K562 (cell line): ENCODE data around the gene DMAC2. TPM values are rescaled to one million over a fixed set of nuclear protein-coding genes. Genes with fewer than 3 reads are reported as not detected.

ENCODE experiments used
- ATAC-seq: fragments of 200-7000 bp; cut with Tn5 transposase; 3 replicates; pipeline ENCODE4 v1.9.1; 2020; ENCODE audit warnings: moderate library complexity
- BruUV-seq: library from RNA; stranded (reverse); fragments of 400-500 nt; replicated peaks from 2 replicates; lab custom pipeline; 2021; lab: Mats Ljungman, UMichigan
- CTCF ChIA-PET: fragments of 300-600 bp; formaldehyde crosslinking; extraction: SDS; loops from one replicate; lab custom pipeline; 2021; ENCODE audit warnings: low intra/inter-chr PET ratio; lab: Yijun Ruan, JAX
- POLR2A ChIA-PET: fragments of 300-600, 350-650 bp; sonication (Branson Sonifier 250); formaldehyde crosslinking; extraction: SDS; loops from one replicate; lab custom pipeline; 2021; ENCODE audit warnings: antibody characterized with exemption, inconsistent platforms; lab: Yijun Ruan, JAX
- DNase-seq, 4 experiments: peaks; one replicate each; pipeline versions ENCODE4 v3.0.0 to v3.0.0-alpha.2; 2011 to 2018; ENCODE audit warnings: low spot score in 3 of 4, mixed read lengths in 3 of 4; ENCODE audit errors: extremely low read depth in 1 of 4
- FAIRE-seq: peaks from 2 replicates; lab custom pipeline; 2011; peaks lifted over from hg19 to GRCh38; lab: Jason Lieb, UNC
- H2AFZ ChIP-seq: 2 replicates; pipeline ENCODE4 v1.6.0; 2011; ENCODE audit warnings: low read depth, low read length, control low read depth, inconsistent platforms
- H3K27ac ChIP-seq: fragments of 200-600 bp; 3 replicates; pipeline ENCODE4 v1.8.0; 2011; ENCODE audit warnings: low read depth, mild to moderate bottlenecking, control low read depth, inconsistent platforms, low read length, moderate library complexity, mixed read lengths; ENCODE audit errors: extremely low read depth
- H3K27me3 ChIP-seq, 2 experiments: fragments of 300-600 bp in 1 of 2; 2 replicates in 1 of 2; 3 replicates in 1 of 2; pipeline versions ENCODE4 v1.6.0 to v1.8.0; 2011; ENCODE audit warnings: inconsistent platforms in 2 of 2, low read length in 2 of 2, mild to moderate bottlenecking in 1 of 2, mixed read lengths in 1 of 2, moderate library complexity in 1 of 2; ENCODE audit not compliant: control insufficient read depth in 2 of 2, insufficient read depth in 2 of 2
- H3K36me3 ChIP-seq: fragments of 300-600 bp; 3 replicates; pipeline ENCODE4 v1.8.0; 2011; ENCODE audit warnings: mild to moderate bottlenecking, low read length, inconsistent platforms; ENCODE audit not compliant: control insufficient read depth, insufficient read depth
- H3K4me1 ChIP-seq, 2 experiments: fragments of 200-600 bp in 1 of 2; replicated peaks in 1 of 2; 2 replicates in 1 of 2; 3 replicates in 1 of 2; pipeline versions ENCODE4 v1.5.1 to v1.8.0; 2011; ENCODE audit warnings: inconsistent platforms in 2 of 2, low read length in 2 of 2, mild to moderate bottlenecking in 1 of 2, mixed read lengths in 1 of 2, moderate library complexity in 1 of 2; ENCODE audit not compliant: control insufficient read depth in 2 of 2, insufficient read depth in 2 of 2
- H3K4me2 ChIP-seq: 2 replicates; pipeline ENCODE4 v1.6.1; 2011; ENCODE audit warnings: low read length, control low read depth, inconsistent platforms, mixed read lengths; ENCODE audit not compliant: insufficient read depth
- H3K4me3 ChIP-seq: fragments of 200-600 bp; sonication (generic), shearing (Covaris generic); 2 replicates; pipeline ENCODE4 v1.5.1; 2016; ENCODE audit warnings: control low read depth, inconsistent platforms
- H3K79me2 ChIP-seq: fragments of 200-600 bp; 3 replicates; pipeline ENCODE4 v1.8.0; 2011; ENCODE audit warnings: low read length, inconsistent platforms; ENCODE audit not compliant: control insufficient read depth, insufficient read depth
- H3K9ac ChIP-seq, 2 experiments: 2 replicates each; pipeline versions ENCODE4 v1.6.0 to v1.6.1; 2011; ENCODE audit warnings: low read depth in 2 of 2, low read length in 2 of 2, control low read depth in 1 of 2, inconsistent platforms in 1 of 2, mild to moderate bottlenecking in 1 of 2, mixed read lengths in 1 of 2; ENCODE audit not compliant: insufficient read depth in 1 of 2
- H3K9me1 ChIP-seq: one replicate; pipeline ENCODE4 v1.6.0; 2011; ENCODE audit warnings: inconsistent platforms, mild to moderate bottlenecking, low read length, moderate library complexity; ENCODE audit not compliant: control insufficient read depth, insufficient read depth
- H3K9me3 ChIP-seq: replicated peaks from 2 replicates; pipeline ENCODE4 v1.5.1; 2011; ENCODE audit warnings: low read depth, low read length, inconsistent platforms; ENCODE audit not compliant: control insufficient read depth, insufficient read depth
- H4K20me1 ChIP-seq: replicated peaks from 2 replicates; pipeline ENCODE4 v1.6.1; 2011; ENCODE audit warnings: low read length, inconsistent platforms, mixed read lengths; ENCODE audit not compliant: control insufficient read depth, insufficient read depth
- RBM39 ChIP-seq: fragments of 200-400 bp; formaldehyde crosslinking; optimal IDR thresholded peaks from 2 replicates; pipeline ENCODE3; 2018; ENCODE audit warnings: low read depth, low read length
- ZNF263 ChIP-seq: sonication (generic); formaldehyde crosslinking; IDR thresholded peaks from 2 replicates; pipeline ENCODE4 v1.8.0; 2022; ENCODE audit warnings: mild to moderate bottlenecking, missing genetic modification reagents, borderline replicate concordance
- WGBS: fragments of 100-300 bp; shearing (Covaris generic); methylation state at CpG from one replicate; pipeline ENCODE4 v1.1.6; 2016; ENCODE audit warnings: low coverage, mixed read lengths; ENCODE audit not compliant: insufficient coverage; ENCODE audit errors: missing lambda C conversion rate; 5-methylcytosine and 5-hydroxymethylcytosine counted together
- in situ Hi-C: fragments of 300-500 bp; cut with MboI; formaldehyde crosslinking; loops from 4 replicates; pipeline ENCODE4 v1.15.0; 2018; ENCODE audit warnings: inconsistent platforms, mixed read lengths
- intact Hi-C: fragments of 100-400 bp; cut with micrococcal nuclease; formaldehyde crosslinking; loops from 2 replicates; pipeline ENCODE4 v1.14.2; 2022
- polyA plus RNA-seq, 8 experiments: library from polyadenylated mRNA; depleted of rRNA in 4 of 8; stranded (reverse) in 5 of 8; unstranded in 3 of 8; fragments of >200 nt; fragmentation: Nextera tagmentation in 2 of 8; fragmentation: Illumina TruSeq in 1 of 8; extraction: Ambion mirVana in 2 of 8; extraction: Trizol in 1 of 8; gene quantifications; 2 replicates each; pipeline versions ENCODE4 v1.2.1 to v1.2.3, GENCODE V29; 2011 to 2014; ENCODE audit warnings: inconsistent platforms in 1 of 8, missing spikeins in 1 of 8
- total RNA-seq, 7 experiments: library from RNA; depleted of rRNA in 6 of 7; stranded (reverse); fragments of >200 nt in 6 of 7; fragmentation: Illumina TruSeq in 2 of 7; extraction: Trizol in 2 of 7; gene quantifications; 2 replicates each; pipeline versions ENCODE4 v1.2.1 to v1.2.3, GENCODE V29; 2011 to 2021; ENCODE audit warnings: low replicate concordance in 1 of 7

The DMAC2 gene
- total and polyA plus RNA-seq, 9 of the 15 experiments (the other 6 are each of a cell fraction or from before 2014, with no cell fraction given), result 12.9 to 61.2 (median 43.1) TPM

DNA sequence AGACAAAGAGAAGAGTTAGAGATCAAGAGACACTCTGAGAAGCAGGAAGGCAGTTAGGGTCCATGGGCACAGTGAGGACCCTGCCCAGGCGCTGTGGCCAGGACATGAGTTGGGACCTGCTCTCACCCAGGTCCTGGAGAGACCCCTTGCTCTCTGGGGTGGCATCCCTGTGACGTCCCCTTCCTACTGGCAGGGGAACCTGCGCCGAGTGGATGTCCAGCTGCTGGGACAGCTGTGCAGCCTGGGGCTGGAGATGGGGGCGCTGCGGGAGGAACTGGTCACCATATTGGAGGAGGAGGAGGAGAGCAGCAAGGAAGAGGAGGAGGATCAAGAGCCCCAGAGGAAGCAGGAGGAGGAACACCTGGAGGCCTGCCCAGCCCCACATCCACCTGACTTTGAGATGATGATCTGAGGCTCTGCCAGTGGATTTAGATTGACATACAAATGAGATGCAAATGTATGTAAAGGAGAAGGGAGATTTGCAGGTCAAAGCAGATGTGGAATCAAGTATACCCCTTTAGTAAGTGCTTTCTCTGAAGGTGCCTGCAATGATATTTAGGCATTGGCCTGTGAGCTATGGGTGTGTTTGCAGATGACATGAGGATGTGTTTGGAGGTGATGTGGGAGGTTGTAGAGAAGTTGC is 4.2 kb upstream of the DMAC2 start:
- ChIA-PET POLR2A (interaction anchor here (0.7 kb wide), 1 partner anchor 13 kb away, joined by 3 read pairs; no protein-coding TSS in a partner anchor), CTCF (interaction anchor here (1.0 kb wide), 1 partner anchor 136 kb away, joined by 3 read pairs; no protein-coding TSS in a partner anchor)
- peak overlapping the region; percentile 71; the same call in 1 of the 2 replicates for H2AFZ ChIP-seq
- ATAC-seq (no peak), FAIRE-seq (no peak), DNase-seq (peak in 2 of 4 experiments; percentile 3 to 13)
- H3K4me1 ChIP-seq, result peaks cover 4 to 17% of the 10 kb centered on the region in 2 experiments; a peak in 4 of 5 replicates
- H3K27ac ChIP-seq, result no peak overlapping the region
- 0 out of 4 replicates have a peak overlapping the region, but pooled peaks of 1 of the 2 experiments have one; percentile 19 for H3K9ac ChIP-seq
- peaks cover 4 to 15% of the 10 kb centered on the region in 2 experiments; a peak in 4 of 5 replicates for H3K27me3 ChIP-seq
- no peaks in the 10 kb centered on the region for H3K36me3 ChIP-seq
- H3K9me3 ChIP-seq, result peaks cover 4% of the 10 kb centered on the region
- TF ChIP-seq RBM39 (no peak), ZNF263 (CRISPR knock-in tag) (peak; percentile 23; the same call in 1 of the 2 replicates)
- TF ChIP-seq, all 486 proteins: peak for 1
- H3K4me2 ChIP-seq, result no peak overlapping the region
- intact Hi-C loops, result loop anchor here (10.0 kb wide), 1 partner anchor 239 kb away; no protein-coding TSS in a partner anchor
- H3K9me1 ChIP-seq, result no peaks in the 10 kb centered on the region
- no peak overlapping the region for H3K4me3 ChIP-seq
- BruUV-seq, result no TSS peak
- no peaks in the 10 kb centered on the region for H4K20me1 ChIP-seq
- H3K79me2 ChIP-seq, result peaks cover 4% of the 10 kb centered on the region; the same call in 2 of the 3 replicates
- in situ Hi-C loops, result no loop called here
- 23% methylated on average over 6 of the region's 6 CpGs for WGBS
